ENCODE data around the gene SYT2.

Gene SYT2

GRCh38 chr1:202703191-202703590, 7.1 kb downstream of the SYT2 start:
- DNase-seq, result no peak

GRCh38 chr1:202702088-202702487, 8.2 kb downstream of the SYT2 start:
- no peak for DNase-seq

- no peak for DNase-seq
These were observed 9.1 kb downstream of the SYT2 start for GRCh38 chr1:202701200-202701599.

DNA sequence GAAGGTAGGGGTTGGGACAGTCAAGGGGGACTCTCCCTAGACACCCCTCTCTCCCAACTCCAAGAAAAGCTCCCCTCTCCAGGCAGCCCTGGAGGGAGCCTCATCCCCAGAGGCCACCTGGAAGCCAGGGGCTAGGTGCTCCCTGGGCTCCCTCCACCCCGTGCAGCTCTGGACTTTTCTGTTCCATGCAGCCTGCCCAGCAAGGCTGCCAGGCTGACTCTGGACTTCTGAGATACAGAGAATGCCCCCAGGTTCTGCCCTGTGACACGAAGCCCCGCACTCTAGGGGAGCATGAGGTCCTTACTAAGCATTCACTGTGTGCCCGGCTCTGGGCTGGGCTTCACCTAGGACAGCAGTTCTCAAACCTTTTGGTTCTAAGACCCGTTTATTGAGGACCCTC, 10.2 kb downstream of the SYT2 start:
- no peak for DNase-seq

DNA sequence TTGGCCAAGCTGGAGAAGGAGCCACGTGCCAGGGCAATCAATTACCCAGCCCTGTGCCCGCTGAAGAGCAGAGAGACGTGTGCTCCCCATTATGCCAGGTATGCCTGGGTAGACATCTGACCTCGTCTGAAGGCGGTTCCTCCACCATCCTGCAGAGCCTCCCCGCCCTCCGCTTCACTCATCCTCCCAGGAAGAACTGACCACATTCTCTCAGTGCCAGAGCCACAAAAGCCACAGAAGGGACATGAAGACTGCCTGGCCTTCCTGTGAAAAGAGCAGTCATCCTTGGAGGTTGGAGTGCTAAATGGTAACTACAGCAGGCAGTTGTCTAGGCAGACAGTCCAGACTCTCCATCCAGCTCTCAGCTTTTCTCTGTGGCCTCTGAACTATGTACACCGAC, 12.0 kb downstream of the SYT2 start:
- no peak for DNase-seq

DNA sequence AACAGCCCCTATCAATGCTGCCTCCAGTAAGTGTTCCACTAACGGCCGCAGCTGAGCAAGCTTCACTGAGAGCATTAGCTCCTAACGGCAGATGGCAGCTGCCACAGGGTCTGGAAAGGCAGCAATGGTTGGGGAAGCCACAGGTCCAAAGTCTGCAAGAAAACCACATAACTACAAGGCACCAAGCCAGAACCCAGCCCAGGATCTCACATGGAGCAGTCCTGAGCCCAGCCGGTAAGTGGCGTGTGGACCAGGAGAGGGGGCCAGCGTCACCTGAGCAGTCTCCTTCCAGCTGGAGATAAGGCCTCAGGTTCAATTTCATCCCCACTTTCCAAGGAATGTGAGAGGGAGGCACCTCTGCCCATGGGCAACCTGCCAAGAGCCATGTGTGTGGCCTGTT, 13.2 kb downstream of the SYT2 start:
- DNase-seq, result no peak

- no peak for DNase-seq
These were observed 15.9 kb downstream of the SYT2 start for GRCh38 chr1:202694314-202694713.

GRCh38 chr1:202692959-202693555, 17.2 kb downstream of the SYT2 start:
- peak; percentile 61 to 70 for DNase-seq

DNA sequence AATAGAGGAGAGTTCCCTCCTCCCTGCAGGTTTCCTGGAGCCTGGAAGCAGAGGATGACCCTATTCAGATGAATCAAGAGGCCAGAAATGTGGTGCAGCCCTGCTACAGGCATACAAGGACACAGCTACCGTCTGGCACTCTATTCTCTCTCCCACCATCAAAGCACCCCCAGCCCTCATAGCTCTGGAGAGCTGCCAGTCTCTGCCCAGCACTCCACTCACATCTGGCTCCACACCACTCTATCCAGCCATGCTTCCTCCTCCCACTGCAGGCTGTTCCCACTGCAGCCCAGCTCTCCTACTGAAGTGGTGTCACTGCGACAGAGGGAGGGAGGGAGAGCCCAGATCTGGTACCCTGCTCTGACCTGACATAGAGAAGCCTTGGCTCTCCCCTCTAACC, 18.4 kb downstream of the SYT2 start:
- no peak for DNase-seq

DNA sequence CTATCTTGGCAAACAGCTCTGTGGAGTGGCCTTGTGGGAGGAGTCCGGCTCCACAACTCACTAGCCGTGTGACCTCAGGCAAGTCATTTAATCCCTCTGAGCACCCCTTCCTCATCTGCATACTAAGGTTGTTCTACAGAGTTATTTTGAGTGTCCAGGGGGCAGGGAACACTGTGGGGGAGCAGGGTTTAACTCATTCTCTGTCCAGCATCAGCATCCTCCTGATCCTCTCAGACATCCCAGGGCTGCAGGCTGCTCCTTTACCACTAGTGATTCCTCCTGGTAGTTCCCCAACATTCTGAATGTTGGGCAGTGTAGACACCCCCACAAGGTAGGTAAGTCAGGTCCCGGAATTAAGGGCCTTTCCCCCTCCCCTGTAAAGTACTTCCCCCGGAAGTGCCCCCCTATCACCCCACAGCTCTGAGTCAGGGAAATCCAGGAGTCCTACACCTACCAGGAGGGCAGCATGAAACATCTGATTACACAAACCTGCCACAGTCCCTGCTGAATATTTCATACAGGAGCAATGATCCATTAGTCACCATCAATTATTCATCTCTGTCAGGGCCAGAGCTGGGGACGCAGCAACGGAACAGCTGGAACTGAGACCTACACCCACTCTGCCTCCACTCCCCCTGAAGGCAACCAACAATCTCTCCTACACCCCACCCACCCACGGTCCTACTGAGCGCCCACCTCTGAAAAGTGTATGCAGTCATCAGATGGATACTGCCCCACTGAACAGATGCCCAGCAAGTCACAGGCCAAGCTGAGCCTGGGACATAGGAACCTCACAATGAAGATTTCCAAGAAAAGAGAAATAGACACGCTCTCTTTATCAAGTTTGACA, 20.5 kb downstream of the SYT2 start:
- DNase-seq, result no peak

GRCh38 chr1:202689082-202689481, 21.2 kb downstream of the SYT2 start:
- DNase-seq, result no peak

DNA sequence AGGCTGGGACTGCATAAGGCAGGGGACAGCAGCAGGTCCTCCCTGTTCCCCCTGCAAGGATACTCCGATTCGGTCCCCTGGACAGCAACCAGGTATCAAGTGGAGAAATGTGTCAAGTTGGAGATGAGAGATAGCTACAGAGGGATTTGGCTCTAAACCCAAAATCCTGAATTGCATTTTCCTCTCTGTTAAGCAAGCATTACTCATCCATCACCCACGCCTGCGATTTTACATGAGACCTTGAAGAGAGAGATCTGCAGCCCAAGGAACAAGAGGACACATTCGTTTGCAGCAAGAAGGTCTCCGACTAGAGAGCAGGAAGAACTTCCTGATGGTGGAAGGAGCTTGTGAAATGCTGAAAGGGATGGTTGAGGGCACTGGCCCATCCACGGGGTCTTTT, 21.9 kb downstream of the SYT2 start:
- DNase-seq, result no peak

DNA sequence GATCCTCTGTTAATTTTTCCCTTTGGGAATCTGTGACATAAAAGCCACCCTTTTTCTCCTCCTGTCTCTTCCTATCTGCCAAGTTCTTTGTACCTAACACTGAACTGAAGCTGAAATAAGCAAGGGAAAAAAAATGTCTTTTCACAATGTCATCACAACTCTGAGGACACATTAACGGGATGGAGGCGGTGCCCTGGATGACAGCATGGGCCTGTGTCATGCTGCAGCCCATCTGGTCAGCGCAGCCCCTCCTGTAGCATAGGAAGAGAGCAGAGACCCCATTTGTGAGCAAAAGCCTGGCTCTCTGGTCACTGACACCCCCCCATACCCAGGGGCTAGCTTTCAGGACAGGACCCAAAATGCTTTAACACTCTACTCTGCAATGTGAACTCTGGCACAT, 22.5 kb downstream of the SYT2 start:
- no peak for DNase-seq

GRCh38 chr1:202687370-202687769, 22.9 kb downstream of the SYT2 start:
- DNase-seq, result no peak

DNA sequence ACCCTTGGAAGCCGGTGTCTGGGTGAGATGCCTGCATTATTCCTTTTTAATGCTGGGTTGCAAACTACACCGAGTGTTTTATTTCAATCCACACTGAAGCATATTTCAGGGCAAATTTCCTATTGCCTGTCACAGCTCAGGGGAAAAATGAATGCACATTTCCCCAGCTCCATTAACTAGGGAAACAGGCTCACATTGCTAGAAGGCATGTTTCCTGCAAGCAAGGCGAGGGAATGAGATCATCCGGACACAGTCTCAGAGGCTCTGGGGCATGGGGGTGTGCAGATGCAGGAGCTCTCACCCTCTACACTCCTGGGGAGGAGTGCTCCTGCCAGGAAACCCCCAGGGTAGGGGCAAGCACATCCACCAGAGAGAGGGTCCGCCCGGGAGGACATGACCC, 24.6 kb downstream of the SYT2 start:
- DNase-seq, result no peak

- DNase-seq, result no peak
These were observed 25.5 kb downstream of the SYT2 start for GRCh38 chr1:202684716-202685115.

- no peak for DNase-seq
These were observed 27.2 kb downstream of the SYT2 start for GRCh38 chr1:202683029-202683428.

GRCh38 chr1:202682477-202682876, 27.8 kb downstream of the SYT2 start:
- no peak for DNase-seq

DNA sequence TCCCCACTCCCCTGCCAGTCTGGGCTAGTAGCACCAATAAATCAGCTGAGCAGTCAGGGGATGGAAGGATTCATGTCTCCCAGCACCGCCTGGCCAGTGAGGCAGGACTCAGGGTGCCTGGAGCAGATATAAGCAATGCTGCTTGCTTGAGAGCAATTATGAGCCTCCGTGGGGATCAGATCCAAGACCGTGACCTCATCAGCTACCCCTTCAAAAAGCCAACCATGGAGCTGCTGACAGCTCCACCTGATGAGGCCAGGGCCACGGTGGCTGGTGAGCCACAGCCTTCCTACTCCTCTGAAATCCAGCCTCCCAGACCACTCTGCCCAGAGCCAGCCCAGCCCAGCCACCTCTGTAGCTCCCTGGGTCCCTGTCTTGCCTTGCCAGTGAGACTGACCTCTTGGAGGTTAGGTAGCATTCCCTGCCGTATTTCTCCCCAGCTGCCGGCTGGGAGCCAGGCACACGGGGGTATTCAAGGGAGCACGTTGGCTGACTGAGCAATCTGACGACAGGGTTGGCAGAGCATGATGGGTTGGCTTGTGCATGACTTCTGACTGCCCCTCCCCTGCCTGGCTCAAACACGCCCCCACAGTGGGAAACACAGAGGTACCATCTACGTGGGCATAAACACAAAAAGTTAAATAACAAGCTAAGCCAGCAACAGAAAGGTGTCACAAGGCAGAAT, 28.4 kb downstream of the SYT2 start:
- no peak for DNase-seq

GRCh38 chr1:202680586-202681352, 29.5 kb downstream of the SYT2 start:
- DNase-seq, result no peak

- DNase-seq, result no peak
These were observed 30.7 kb downstream of the SYT2 start for GRCh38 chr1:202679406-202680177.

GRCh38 chr1:202677433-202677832, 32.8 kb downstream of the SYT2 start:
- DNase-seq, result no peak

DNA sequence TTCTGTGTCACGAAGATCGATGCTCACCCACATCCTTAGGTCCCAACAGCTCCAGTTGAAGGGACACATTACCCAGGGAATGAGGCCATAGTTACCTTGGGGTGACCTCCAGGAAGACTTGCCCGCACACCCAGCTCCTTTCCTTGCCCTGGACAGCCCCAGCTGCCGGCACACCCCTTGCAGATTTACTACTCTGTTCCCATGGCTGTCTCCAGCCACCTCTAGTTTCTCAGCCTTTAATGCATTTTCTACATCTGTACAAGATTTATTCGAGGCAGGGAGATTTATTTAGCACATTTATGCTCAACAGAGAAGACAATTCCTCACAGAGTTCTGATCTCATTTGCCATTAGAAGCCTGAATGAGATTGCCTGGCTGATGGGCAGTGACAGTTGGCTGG, 36.7 kb downstream of the SYT2 start:
- no peak for DNase-seq

Measured in activated T-cell treated with anti-CD3 and anti-CD28 coated beads, Interleukin-2, amount 50 U/mL, for 48 hours (primary cell).